ENCODE data around the gene YPEL2.

GRCh38 chr17:59437791-59438281 lies 106.4 kb downstream of the YPEL2 start:
- TF ChIP-seq NRF1 (IDR thresholded peaks at IDR 0.05; ENCODE audit: low read depth, low read length) (no peak), CTCF (IDR thresholded peaks at IDR 0.05) (no peak), EP300 (IDR thresholded peaks at IDR 0.05; ENCODE audit: borderline replicate concordance in 1 of 2, low read depth in 1 of 2, low read length in 1 of 2) (no peak), POLR2AphosphoS5 (IDR thresholded peaks at IDR 0.05; ENCODE audit: low read depth, low read length) (no peak), GABPA (IDR thresholded peaks at IDR 0.05; ENCODE audit: low read depth) (no peak), JUND (IDR thresholded peaks at IDR 0.05) (no peak), YY1 (IDR thresholded peaks at IDR 0.05; ENCODE audit: low read depth) (no peak), REST (IDR thresholded peaks at IDR 0.05; ENCODE audit: low read depth, low read length) (no peak), PBX3 (IDR thresholded peaks at IDR 0.05) (no peak), ELF1 (IDR thresholded peaks at IDR 0.05) (no peak), RCOR1 (IDR thresholded peaks at IDR 0.05; ENCODE audit: low read length) (no peak), TCF12 (IDR thresholded peaks at IDR 0.05) (no peak)
- TF ChIP-seq, protein P1, sequence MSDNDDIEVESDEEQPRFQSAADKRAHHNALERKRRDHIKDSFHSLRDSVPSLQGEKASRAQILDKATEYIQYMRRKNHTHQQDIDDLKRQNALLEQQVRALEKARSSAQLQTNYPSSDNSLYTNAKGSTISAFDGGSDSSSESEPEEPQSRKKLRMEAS (IDR thresholded peaks at IDR 0.05; ENCODE audit: low read depth), result no peak

Data from SK-N-SH (cell line).